Activated T-cell treated with anti-CD3 and anti-CD28 coated beads, Interleukin-2, amount 50 U/mL, for 4 hours (primary cell): ENCODE results near the gene NGLY1. TPM values are rescaled to one million over a fixed set of nuclear protein-coding genes. Genes with fewer than 3 reads are reported as not detected.

Experiments used
- ATAC-seq, 2 donors: fragments of 200-7000 bp; cut with Tn5 transposase; one replicate each; pipeline ENCODE4 v1.10.0; 2021
- DNase-seq: peaks from one replicate; pipeline ENCODE4 v3.0.0-alpha.2; 2020
- H3K27me3 Mint-ChIP-seq: one replicate; pipeline ENCODE4 v1.8.0; 2021; ENCODE audit warnings: low read depth, mixed read lengths
- H3K36me3 Mint-ChIP-seq: one replicate; pipeline ENCODE4 v1.8.0; 2022; ENCODE audit warnings: mixed read lengths; ENCODE audit not compliant: insufficient read depth
- H3K4me1 Mint-ChIP-seq: one replicate; pipeline ENCODE4 v1.8.0; 2021; ENCODE audit warnings: low read depth, mixed read lengths
- H3K4me3 Mint-ChIP-seq: one replicate; pipeline ENCODE4 v1.8.0; 2021; ENCODE audit warnings: mild to moderate bottlenecking, moderate library complexity, mixed read lengths
- H3K9me3 Mint-ChIP-seq: one replicate; pipeline ENCODE4 v1.8.0; 2021; ENCODE audit warnings: mixed read lengths
- total RNA-seq, 3 donors: library from RNA; stranded (reverse); gene quantifications; one replicate each; pipeline ENCODE4 v1.2.1, GENCODE V29; 2021

The NGLY1 gene
- total RNA-seq, 3 donors from 2014 or later, result 43.4 to 48.7 (median 47.7) TPM

- no peak for ATAC-seq
- H3K4me1 Mint-ChIP-seq, result no peaks in the 10 kb centered on the region
- peaks cover 2% of the 10 kb centered on the region for H3K27me3 Mint-ChIP-seq
- DNase-seq, result no peak
- peaks cover 1% of the 10 kb centered on the region for H3K36me3 Mint-ChIP-seq
- no peak overlapping the region for H3K4me3 Mint-ChIP-seq
- no peaks in the 10 kb centered on the region for H3K9me3 Mint-ChIP-seq
Measured at GRCh38 chr3:25679166-25679565, 104.1 kb downstream of the NGLY1 start.

- ATAC-seq (no peak), DNase-seq (no peak)
- Mint-ChIP-seq H3K4me1 (no peaks in the 10 kb centered on the region), H3K4me3 (no peak overlapping the region), H3K27me3 (peaks cover 2% of the 10 kb centered on the region), H3K36me3 (peaks cover 1% of the 10 kb centered on the region), H3K9me3 (no peaks in the 10 kb centered on the region)
Measured at GRCh38 chr3:25678581-25678980, 104.7 kb downstream of the NGLY1 start.

GRCh38 chr3:25677121-25677520, 106.1 kb downstream of the NGLY1 start:
- ATAC-seq (no peak), DNase-seq (no peak)
- H3K4me1 Mint-ChIP-seq, result no peaks in the 10 kb centered on the region
- H3K27me3 Mint-ChIP-seq, result peaks cover 2% of the 10 kb centered on the region
- peaks cover 1% of the 10 kb centered on the region for H3K36me3 Mint-ChIP-seq
- H3K4me3 Mint-ChIP-seq, result no peak overlapping the region
- H3K9me3 Mint-ChIP-seq, result no peaks in the 10 kb centered on the region

- H3K4me1 Mint-ChIP-seq, result no peaks in the 10 kb centered on the region
- H3K4me3 Mint-ChIP-seq, result no peak overlapping the region
- H3K36me3 Mint-ChIP-seq, result peaks cover 1% of the 10 kb centered on the region
- ATAC-seq, result no peak
- H3K9me3 Mint-ChIP-seq, result no peaks in the 10 kb centered on the region
- no peak for DNase-seq
- peaks cover 2% of the 10 kb centered on the region for H3K27me3 Mint-ChIP-seq
Measured at GRCh38 chr3:25674670-25675069, 108.6 kb downstream of the NGLY1 start.

- DNase-seq, result no peak
- Mint-ChIP-seq H3K9me3 (no peaks in the 10 kb centered on the region), H3K4me1 (no peaks in the 10 kb centered on the region), H3K27me3 (peaks cover 2% of the 10 kb centered on the region), H3K36me3 (peaks cover 1% of the 10 kb centered on the region), H3K4me3 (no peak overlapping the region)
- ATAC-seq, result no peak
Measured at GRCh38 chr3:25673738-25674298, 109.4 kb downstream of the NGLY1 start.

Other genes starting within 250 kb of the NGLY1 start
- 10 to 100 TPM; 71.2 to 73.2 (median 71.7) TPM for gene TOP2B, start 118.5 kb downstream of the NGLY1 start, total RNA-seq
- 10 to 100 TPM; 11.4 to 12.0 (median 11.6) TPM for gene OXSM, start 6.6 kb upstream of the NGLY1 start, total RNA-seq